ENCODE results near the gene ZNF644. TPM values are rescaled to one million over a fixed set of nuclear protein-coding genes. Genes with fewer than 3 reads are reported as not detected.
A peak's percentile ranks its signal among the peaks of the same experiment; 100 is the strongest.

ZNF644 gene
- total RNA-seq, 1 donor from 2014 or later, result 51.9 TPM

DNA sequence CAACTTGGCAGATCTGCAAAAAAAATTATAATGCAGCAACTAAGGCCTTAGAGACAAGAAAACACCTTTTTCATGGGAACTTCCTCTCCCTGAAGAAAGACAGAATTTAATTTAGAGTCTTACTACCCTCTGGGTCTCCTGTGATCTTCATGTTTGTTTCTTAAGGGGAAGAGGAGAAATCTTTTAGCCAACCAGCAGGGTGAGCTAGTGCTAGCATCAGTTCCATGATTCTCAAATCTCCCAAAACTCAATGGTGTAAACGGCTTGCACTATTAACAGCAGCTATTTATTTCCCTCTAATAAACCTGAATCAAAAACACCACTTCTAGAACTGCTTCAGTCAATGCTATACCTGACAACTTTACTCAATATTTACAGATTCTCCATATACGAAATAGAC lies 3.8 kb downstream of the ZNF644 start:
- no peak for ATAC-seq
- no peaks in the 10 kb centered on the region for H3K9me3 ChIP-seq
- TF ChIP-seq, protein P1, sequence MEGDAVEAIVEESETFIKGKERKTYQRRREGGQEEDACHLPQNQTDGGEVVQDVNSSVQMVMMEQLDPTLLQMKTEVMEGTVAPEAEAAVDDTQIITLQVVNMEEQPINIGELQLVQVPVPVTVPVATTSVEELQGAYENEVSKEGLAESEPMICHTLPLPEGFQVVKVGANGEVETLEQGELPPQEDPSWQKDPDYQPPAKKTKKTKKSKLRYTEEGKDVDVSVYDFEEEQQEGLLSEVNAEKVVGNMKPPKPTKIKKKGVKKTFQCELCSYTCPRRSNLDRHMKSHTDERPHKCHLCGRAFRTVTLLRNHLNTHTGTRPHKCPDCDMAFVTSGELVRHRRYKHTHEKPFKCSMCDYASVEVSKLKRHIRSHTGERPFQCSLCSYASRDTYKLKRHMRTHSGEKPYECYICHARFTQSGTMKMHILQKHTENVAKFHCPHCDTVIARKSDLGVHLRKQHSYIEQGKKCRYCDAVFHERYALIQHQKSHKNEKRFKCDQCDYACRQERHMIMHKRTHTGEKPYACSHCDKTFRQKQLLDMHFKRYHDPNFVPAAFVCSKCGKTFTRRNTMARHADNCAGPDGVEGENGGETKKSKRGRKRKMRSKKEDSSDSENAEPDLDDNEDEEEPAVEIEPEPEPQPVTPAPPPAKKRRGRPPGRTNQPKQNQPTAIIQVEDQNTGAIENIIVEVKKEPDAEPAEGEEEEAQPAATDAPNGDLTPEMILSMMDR (IDR thresholded peaks at IDR 0.05), result peak; percentile 38
- no peak overlapping the region for H3K27ac ChIP-seq
- intact Hi-C loops (cut with DNase I), result no loop called here
- H3K27me3 ChIP-seq, result no peaks in the 10 kb centered on the region
- no peak for DNase-seq
- no peaks in the 10 kb centered on the region for H3K36me3 ChIP-seq
- H3K4me3 ChIP-seq, result no peak overlapping the region
- H3K4me1 ChIP-seq, result peaks cover 55% of the 10 kb centered on the region

DNA sequence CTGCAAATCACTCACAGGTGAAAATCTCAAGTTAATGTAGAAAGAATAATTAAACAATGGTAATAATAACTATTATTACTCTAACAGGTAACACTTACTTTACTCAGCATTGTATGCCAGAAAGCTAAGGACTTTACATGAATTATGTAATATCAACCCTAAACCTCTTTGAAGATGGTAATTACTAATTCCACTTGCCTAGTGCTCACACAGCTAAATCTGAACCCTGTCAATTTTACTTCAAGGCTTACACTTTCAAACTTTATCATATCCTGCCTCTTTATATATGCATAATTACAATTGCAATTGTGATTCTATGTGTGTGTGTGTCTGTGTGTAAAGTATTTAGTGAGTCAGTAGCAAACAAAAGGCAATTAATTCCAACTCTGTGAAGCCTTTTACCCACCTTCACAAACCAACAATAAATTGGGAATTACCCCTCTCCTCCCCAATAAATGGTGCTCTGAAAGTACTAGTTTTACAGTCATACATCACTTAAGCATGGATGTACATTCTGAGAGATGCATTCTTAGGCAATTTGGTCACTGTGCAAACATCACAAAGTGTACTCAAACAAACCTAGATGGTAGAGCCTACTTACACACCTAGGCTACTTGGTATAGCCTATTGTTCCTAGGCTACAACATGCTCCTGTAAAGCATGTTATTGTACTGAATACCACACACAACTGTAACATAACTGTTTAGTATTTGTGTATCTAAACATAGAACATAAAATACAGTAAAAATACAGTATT lies 5.9 kb downstream of the ZNF644 start:
- H3K4me1 ChIP-seq, result peaks cover 59% of the 10 kb centered on the region
- H3K4me3 ChIP-seq, result no peak overlapping the region
- H3K9me3 ChIP-seq, result no peaks in the 10 kb centered on the region
- H3K36me3 ChIP-seq, result no peaks in the 10 kb centered on the region
- TF ChIP-seq, protein P1 (IDR thresholded peaks at IDR 0.05), result no peak
- H3K27ac ChIP-seq, result no peak overlapping the region
- H3K27me3 ChIP-seq, result no peaks in the 10 kb centered on the region
- peak; percentile 87 for ATAC-seq
- intact Hi-C loops (cut with DNase I), result no loop called here
- no peak for DNase-seq

DNA sequence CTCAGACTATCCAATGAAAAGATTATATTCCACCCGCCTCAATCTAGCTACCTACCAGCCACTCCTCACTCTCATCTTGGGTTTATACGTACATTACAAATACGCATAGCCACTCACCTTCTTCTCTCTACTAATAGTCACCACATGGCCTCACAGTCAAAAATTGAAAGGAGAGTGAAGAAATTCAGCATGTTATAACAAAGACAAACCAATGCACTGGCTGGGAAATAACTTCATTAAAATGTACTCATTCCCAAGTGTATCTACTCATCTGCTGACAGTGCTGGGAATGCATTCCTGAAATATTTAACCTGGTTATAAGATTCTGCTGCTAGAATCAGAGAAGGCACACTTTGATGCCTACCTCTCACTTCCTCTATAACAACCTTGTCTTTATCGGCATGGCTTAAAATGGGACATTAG lies 6.5 kb downstream of the ZNF644 start:
- H3K27me3 ChIP-seq, result no peaks in the 10 kb centered on the region
- intact Hi-C loops (cut with DNase I), result no loop called here
- H3K36me3 ChIP-seq, result no peaks in the 10 kb centered on the region
- TF ChIP-seq, protein P1 (IDR thresholded peaks at IDR 0.05), result no peak
- no peak for DNase-seq
- H3K4me1 ChIP-seq, result peaks cover 58% of the 10 kb centered on the region
- ATAC-seq, result no peak
- no peaks in the 10 kb centered on the region for H3K9me3 ChIP-seq
- H3K4me3 ChIP-seq, result no peak overlapping the region
- no peak overlapping the region for H3K27ac ChIP-seq

DNA sequence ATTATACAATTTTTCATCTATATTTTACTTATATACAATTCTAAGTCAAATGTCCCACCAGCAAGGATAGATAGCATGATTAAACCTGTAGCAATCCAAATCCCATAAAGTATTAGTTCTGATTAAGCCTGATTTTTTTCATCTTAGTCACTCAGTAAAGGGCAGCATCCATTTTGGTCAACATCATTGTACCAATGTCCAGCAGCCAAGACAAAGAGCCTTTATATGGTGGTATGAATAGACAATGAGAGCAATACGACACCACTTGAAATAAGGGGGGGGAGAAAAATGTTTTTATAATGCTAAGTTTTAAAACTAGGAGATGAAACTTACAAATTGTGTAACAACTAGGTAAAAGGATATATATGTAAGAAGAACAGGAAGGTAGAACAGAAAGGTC lies 7.4 kb downstream of the ZNF644 start:
- no peaks in the 10 kb centered on the region for H3K9me3 ChIP-seq
- DNase-seq, result no peak
- TF ChIP-seq, protein P1 (IDR thresholded peaks at IDR 0.05), result no peak
- intact Hi-C loops (cut with DNase I), result no loop called here
- ATAC-seq, result no peak
- no peak overlapping the region for H3K4me3 ChIP-seq
- no peaks in the 10 kb centered on the region for H3K36me3 ChIP-seq
- no peak overlapping the region for H3K27ac ChIP-seq
- no peaks in the 10 kb centered on the region for H3K27me3 ChIP-seq
- H3K4me1 ChIP-seq, result peaks cover 58% of the 10 kb centered on the region

DNA sequence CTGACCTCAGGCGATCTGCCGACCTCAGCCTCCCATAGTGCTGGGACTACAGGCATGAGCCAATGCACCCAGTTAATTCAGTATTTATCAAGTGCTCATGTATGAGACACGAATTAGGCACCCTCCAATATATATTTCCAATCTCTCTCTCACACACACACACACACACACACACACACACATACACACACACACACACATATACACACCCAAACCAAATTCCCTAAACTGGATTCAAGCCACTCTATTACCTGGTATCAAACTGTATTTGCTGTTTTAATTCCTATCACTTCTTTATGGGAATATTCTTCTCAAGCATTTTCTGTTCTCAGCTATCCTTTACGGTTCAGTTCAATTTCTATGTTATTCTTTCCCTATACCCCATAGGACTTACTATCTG lies 8.5 kb downstream of the ZNF644 start:
- Histone ChIP-seq H3K4me3 (no peak overlapping the region), H3K4me1 (peaks cover 50% of the 10 kb centered on the region), H3K9me3 (no peaks in the 10 kb centered on the region), H3K27ac (no peak overlapping the region), H3K36me3 (no peaks in the 10 kb centered on the region), H3K27me3 (no peaks in the 10 kb centered on the region)
- intact Hi-C loops (cut with DNase I), result no loop called here
- DNase-seq (no peak), ATAC-seq (no peak)
- TF ChIP-seq, protein P1 (IDR thresholded peaks at IDR 0.05), result no peak
